RWPE1 (cell line): ENCODE measurements around the gene EHHADH.

Experiments used
- CTCF ChIA-PET: fragments of 350-600 bp; sonication (Branson Sonifier 250); formaldehyde crosslinking; extraction: SDS; loops from one replicate; lab custom pipeline; 2021; lab: Yijun Ruan, JAX
- POLR2A ChIA-PET: fragments of 400-600 bp; formaldehyde crosslinking; extraction: SDS; loops from one replicate; lab custom pipeline; 2020; ENCODE audit warnings: antibody characterized with exemption; ENCODE audit not compliant: low non-redundant PET; lab: Yijun Ruan, JAX
- DNase-seq: peaks from one replicate; pipeline ENCODE4 v3.0.0; 2012; ENCODE audit warnings: low spot score
- H3K27ac ChIP-seq: fragments of 450-650 bp; 2 replicates; pipeline ENCODE4 v1.5.1; 2017
- CTCF ChIP-seq: fragments of 450-650 bp; conservative IDR thresholded peaks from 2 replicates; pipeline ENCODE4 v1.5.1; 2017; ENCODE audit warnings: low read depth, mild to moderate bottlenecking

EHHADH gene

GRCh38 chr3:185197068-185197467 is 56.8 kb downstream of the EHHADH start:
- no peak for DNase-seq
- no peak for TF ChIP-seq CTCF
- CTCF ChIA-PET = no interaction called here
- no peak overlapping the region for H3K27ac ChIP-seq
- POLR2A ChIA-PET = no interaction called here

GRCh38 chr3:185195652-185196051 is 58.2 kb downstream of the EHHADH start:
- no peak overlapping the region for H3K27ac ChIP-seq
- no peak for TF ChIP-seq CTCF
- ChIA-PET POLR2A (no interaction called here), CTCF (no interaction called here)
- no peak for DNase-seq

GRCh38 chr3:185188816-185189215 is 65.0 kb downstream of the EHHADH start:
- no peak for DNase-seq
- POLR2A ChIA-PET = no interaction called here
- CTCF ChIA-PET = no interaction called here
- no peak overlapping the region for H3K27ac ChIP-seq
- TF ChIP-seq CTCF = no peak

- H3K27ac ChIP-seq = no peak overlapping the region
- DNase-seq = no peak
- ChIA-PET POLR2A (no interaction called here), CTCF (interaction anchor here (0.8 kb wide), 1 partner anchor 14 kb away, joined by 6 read pairs; no protein-coding TSS in a partner anchor)
- TF ChIP-seq CTCF = no peak
Observed at GRCh38 chr3:185187391-185187790, 66.5 kb downstream of the EHHADH start.

- DNase-seq = peak; percentile 38
- POLR2A ChIA-PET = no interaction called here
- no peak overlapping the region for H3K27ac ChIP-seq
- TF ChIP-seq CTCF = peak; percentile 71
- CTCF ChIA-PET = interaction anchor here (0.6 to 0.7 kb wide), 4 partner anchors 20 to 302 kb away, joined by 3 to 4 read pairs (median 3); no protein-coding TSS in a partner anchor
Observed at GRCh38 chr3:185176750-185177359, 77.0 kb downstream of the EHHADH start.

GRCh38 chr3:185175370-185175987 is 78.4 kb downstream of the EHHADH start:
- DNase-seq = no peak
- ChIA-PET CTCF (interaction anchor here (0.5 kb wide), 2 partner anchors 75 to 80 kb away, joined by 3 to 4 read pairs; no protein-coding TSS in a partner anchor), POLR2A (no interaction called here)
- no peak overlapping the region for H3K27ac ChIP-seq
- TF ChIP-seq CTCF = no peak
